Activated CD8-positive, alpha-beta T cell treated with anti-CD3 and anti-CD28 coated beads, Interleukin-2, amount 10 ng/mL, durations not matched to agents 7 days and 5 days (primary cell): ENCODE data around the gene CCDC158. TPM values are rescaled to one million over a fixed set of nuclear protein-coding genes. Genes with fewer than 3 reads are reported as not detected.

Experiments
- ATAC-seq: fragments of 150-1000 bp; cut with Tn5 transposase; one replicate; pipeline ENCODE4 v1.10.0; 2021; ENCODE audit warnings: moderate library complexity
- CTCF ChIA-PET: fragments of 350-600 bp; sonication (Branson Sonifier 250); formaldehyde crosslinking; loops from one replicate; lab custom pipeline; 2021; ENCODE audit warnings: antibody characterized with exemption; lab: Charles Lee
- POLR2A ChIA-PET: fragments of 350-600 bp; sonication (Branson Sonifier 250); formaldehyde crosslinking; loops from one replicate; lab custom pipeline; 2021; ENCODE audit warnings: antibody characterized with exemption; lab: Charles Lee
- DNase-seq: peaks from one replicate; pipeline ENCODE4 v3.0.0-alpha.2; 2020
- H3K27ac Mint-ChIP-seq: one replicate; pipeline ENCODE4 v1.8.0; 2021; ENCODE audit warnings: mild to moderate bottlenecking, mixed read lengths
- H3K27me3 Mint-ChIP-seq: one replicate; pipeline ENCODE4 v1.8.0; 2021; ENCODE audit warnings: low read depth, mixed read lengths
- H3K36me3 Mint-ChIP-seq: one replicate; pipeline ENCODE4 v1.8.0; 2021; ENCODE audit warnings: low read depth, mixed read lengths
- H3K4me1 Mint-ChIP-seq: one replicate; pipeline ENCODE4 v1.8.0; 2021; ENCODE audit warnings: low read depth, mixed read lengths
- H3K4me3 Mint-ChIP-seq: one replicate; pipeline ENCODE4 v1.8.0; 2021; ENCODE audit warnings: mild to moderate bottlenecking, mixed read lengths
- H3K9me3 Mint-ChIP-seq: one replicate; pipeline ENCODE4 v1.8.0; 2022; ENCODE audit warnings: mixed read lengths; ENCODE audit not compliant: insufficient read depth
- total RNA-seq, 2 experiments: library from RNA; stranded (reverse); gene quantifications; one replicate each; pipeline ENCODE4 v1.2.3, GENCODE V29; 2021

The CCDC158 gene
- total RNA-seq, 2 experiments from 2014 or later = not detected

GRCh38 chr4:76325072-76325471 lies 95.9 kb downstream of the CCDC158 start:
- POLR2A ChIA-PET = no interaction called here
- Mint-ChIP-seq H3K36me3 (peaks cover 3% of the 10 kb centered on the region), H3K4me1 (peaks cover 4% of the 10 kb centered on the region), H3K4me3 (no peak overlapping the region), H3K9me3 (peaks cover 39% of the 10 kb centered on the region), H3K27me3 (peaks cover 6% of the 10 kb centered on the region), H3K27ac (no peak overlapping the region)
- ATAC-seq = no peak
- DNase-seq = no peak
- CTCF ChIA-PET = interaction anchor here (1.5 kb wide), 1 partner anchor 10 kb away, joined by 4 read pairs; no protein-coding TSS in a partner anchor

DNA sequence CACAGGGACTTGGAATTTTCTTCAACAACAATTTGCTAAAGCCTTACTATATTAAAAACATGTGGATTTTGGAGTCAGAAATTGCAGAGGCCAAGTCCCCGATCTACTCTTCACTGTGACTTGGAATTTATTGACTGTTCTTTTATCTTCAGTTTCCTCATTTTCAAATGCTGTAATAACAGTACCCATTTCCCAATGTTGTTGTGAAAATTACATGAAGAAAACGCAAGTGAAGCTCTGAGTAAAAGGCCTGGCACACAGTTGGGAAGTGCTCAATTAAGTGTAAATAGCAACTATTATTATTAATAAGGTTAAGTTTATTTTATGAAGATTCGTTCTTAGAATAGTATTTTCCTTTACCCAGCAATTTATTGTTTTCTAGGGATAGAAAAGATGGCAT lies 98.7 kb downstream of the CCDC158 start:
- Mint-ChIP-seq H3K36me3 (peaks cover 3% of the 10 kb centered on the region), H3K27ac (no peak overlapping the region), H3K9me3 (peaks cover 31% of the 10 kb centered on the region), H3K27me3 (peaks cover 14% of the 10 kb centered on the region), H3K4me1 (peaks cover 4% of the 10 kb centered on the region), H3K4me3 (no peak overlapping the region)
- POLR2A ChIA-PET = no interaction called here
- CTCF ChIA-PET = no interaction called here
- ATAC-seq (no peak), DNase-seq (no peak)

DNA sequence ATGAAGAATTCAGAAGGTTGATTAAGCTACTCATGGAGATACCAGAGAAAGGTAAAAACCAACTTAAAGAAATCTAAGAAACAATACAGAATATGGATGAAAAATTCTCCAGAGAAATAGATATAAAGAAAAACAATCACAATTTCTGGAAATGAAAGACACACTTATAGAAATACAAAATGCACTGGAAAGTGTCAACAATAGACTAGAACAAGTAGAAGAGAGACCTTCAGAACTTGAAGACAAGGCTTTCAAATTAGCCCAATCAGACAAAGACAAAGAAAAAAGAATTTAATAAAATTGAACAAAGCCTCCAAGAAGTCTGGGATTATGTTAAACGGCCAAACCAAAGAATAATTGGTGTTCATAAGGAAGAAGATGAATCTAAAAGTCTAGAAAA lies 104.8 kb downstream of the CCDC158 start:
- Mint-ChIP-seq H3K27ac (no peak overlapping the region), H3K4me1 (no peaks in the 10 kb centered on the region), H3K36me3 (peaks cover 2% of the 10 kb centered on the region), H3K4me3 (no peak overlapping the region), H3K27me3 (peaks cover 26% of the 10 kb centered on the region), H3K9me3 (peaks cover 18% of the 10 kb centered on the region)
- ChIA-PET CTCF (no interaction called here), POLR2A (no interaction called here)
- DNase-seq (no peak), ATAC-seq (no peak)

DNA sequence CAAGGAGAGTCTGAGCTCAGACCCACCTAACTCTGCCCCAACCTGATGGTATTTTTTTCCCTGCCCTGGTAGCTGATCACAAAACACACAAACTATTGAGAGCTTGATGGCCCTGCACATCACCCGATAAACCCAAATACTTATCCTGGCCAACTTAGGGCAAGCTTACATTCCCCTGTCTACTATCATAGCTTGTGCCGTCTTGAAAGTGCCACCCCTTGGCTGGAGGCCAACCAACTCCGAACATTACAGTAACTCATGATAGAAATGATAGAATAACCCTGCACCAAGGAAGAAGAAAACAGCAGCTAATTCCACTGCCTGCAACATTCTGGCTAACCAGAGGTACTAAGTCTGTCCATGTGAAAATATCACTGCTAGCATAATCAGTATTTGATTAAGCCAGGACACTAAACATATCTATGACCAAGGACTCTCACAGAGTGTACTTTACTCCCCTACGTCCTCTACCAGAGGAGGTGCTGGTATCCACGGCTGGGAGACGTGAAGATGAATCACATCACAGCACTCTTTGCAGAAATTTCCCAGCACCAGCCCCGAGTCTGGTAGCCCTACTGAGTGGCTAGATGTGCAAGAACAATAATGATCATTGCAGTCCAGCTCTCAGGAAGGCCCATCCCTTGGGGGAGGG lies 105.5 kb downstream of the CCDC158 start:
- no peak overlapping the region for H3K4me3 Mint-ChIP-seq
- peaks cover 26% of the 10 kb centered on the region for H3K27me3 Mint-ChIP-seq
- H3K27ac Mint-ChIP-seq = no peak overlapping the region
- CTCF ChIA-PET = interaction anchor here (0.6 to 1.6 kb wide), 2 partner anchors 10 to 113 kb away, joined by 3 to 4 read pairs; no protein-coding TSS in a partner anchor
- H3K4me1 Mint-ChIP-seq = no peaks in the 10 kb centered on the region
- DNase-seq = no peak
- POLR2A ChIA-PET = interaction anchor here (0.6 kb wide), 1 partner anchor 1432 kb away, joined by 3 read pairs; no protein-coding TSS in a partner anchor
- peaks cover 5% of the 10 kb centered on the region for H3K36me3 Mint-ChIP-seq
- ATAC-seq = no peak
- peaks cover 11% of the 10 kb centered on the region for H3K9me3 Mint-ChIP-seq

- H3K4me3 Mint-ChIP-seq = no peak overlapping the region
- ATAC-seq (no peak), DNase-seq (no peak)
- H3K9me3 Mint-ChIP-seq = peaks cover 7% of the 10 kb centered on the region
- ChIA-PET CTCF (no interaction called here), POLR2A (no interaction called here)
- peaks cover 32% of the 10 kb centered on the region for H3K27me3 Mint-ChIP-seq
- no peaks in the 10 kb centered on the region for H3K4me1 Mint-ChIP-seq
- H3K27ac Mint-ChIP-seq = no peak overlapping the region
- peaks cover 14% of the 10 kb centered on the region for H3K36me3 Mint-ChIP-seq
These were observed 107.4 kb downstream of the CCDC158 start for GRCh38 chr4:76313547-76313946.

GRCh38 chr4:76312457-76312856 lies 108.5 kb downstream of the CCDC158 start:
- peaks cover 14% of the 10 kb centered on the region for H3K36me3 Mint-ChIP-seq
- no peak for DNase-seq
- ChIA-PET POLR2A (no interaction called here), CTCF (no interaction called here)
- no peak for ATAC-seq
- H3K9me3 Mint-ChIP-seq = peaks cover 7% of the 10 kb centered on the region
- H3K27ac Mint-ChIP-seq = no peak overlapping the region
- H3K27me3 Mint-ChIP-seq = peaks cover 29% of the 10 kb centered on the region
- no peaks in the 10 kb centered on the region for H3K4me1 Mint-ChIP-seq
- H3K4me3 Mint-ChIP-seq = no peak overlapping the region

DNA sequence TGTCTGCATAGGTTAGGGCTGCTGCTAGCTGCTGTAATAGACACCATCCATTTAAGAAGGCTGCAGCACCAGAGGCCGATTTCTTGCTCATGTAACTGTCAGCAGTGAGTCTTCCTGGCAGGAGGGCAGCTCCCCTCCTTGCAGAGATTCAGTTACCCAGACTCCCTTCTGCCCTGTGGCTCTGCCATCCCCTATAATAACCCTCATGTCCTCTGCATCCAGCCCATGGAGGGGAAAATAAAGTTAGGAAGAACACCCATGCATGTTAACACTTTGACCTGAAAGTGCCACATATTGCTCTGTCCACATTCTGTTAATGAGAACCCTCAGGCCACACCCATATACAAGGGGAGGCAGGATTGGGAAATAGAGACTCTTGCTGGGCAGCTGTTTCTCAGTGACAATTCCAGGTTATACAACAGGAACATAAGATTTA lies 109.0 kb downstream of the CCDC158 start:
- peaks cover 14% of the 10 kb centered on the region for H3K36me3 Mint-ChIP-seq
- no peak for ATAC-seq

GRCh38 chr4:76310683-76311082 lies 110.3 kb downstream of the CCDC158 start:
- CTCF ChIA-PET = interaction anchor here (5.4 kb wide), 1 partner anchor 67 kb away, joined by 40 read pairs; no protein-coding TSS in a partner anchor

More for the DNA sequence above, 109.0 kb downstream of the CCDC158 start:
- ChIA-PET POLR2A (no interaction called here), CTCF (no interaction called here)
- DNase-seq = no peak
- Mint-ChIP-seq H3K9me3 (peaks cover 3% of the 10 kb centered on the region), H3K4me3 (no peak overlapping the region), H3K4me1 (peaks cover 3% of the 10 kb centered on the region), H3K27me3 (peaks cover 25% of the 10 kb centered on the region), H3K27ac (no peak overlapping the region)

GRCh38 chr4:76309939-76310550 lies 110.9 kb downstream of the CCDC158 start:
- peaks cover 12% of the 10 kb centered on the region for H3K4me1 Mint-ChIP-seq
- no peaks in the 10 kb centered on the region for H3K9me3 Mint-ChIP-seq
- H3K27me3 Mint-ChIP-seq = peaks cover 22% of the 10 kb centered on the region
- no peak overlapping the region for H3K27ac Mint-ChIP-seq
- H3K4me3 Mint-ChIP-seq = no peak overlapping the region
- H3K36me3 Mint-ChIP-seq = peaks cover 12% of the 10 kb centered on the region
- CTCF ChIA-PET = interaction anchor here (5.4 kb wide), 1 partner anchor 68 kb away, joined by 40 read pairs; no protein-coding TSS in a partner anchor
- DNase-seq = no peak
- POLR2A ChIA-PET = no interaction called here
- ATAC-seq = no peak

More at GRCh38 chr4:76310683-76311082, 110.3 kb downstream of the CCDC158 start:
- peaks cover 12% of the 10 kb centered on the region for H3K36me3 Mint-ChIP-seq
- no peak for DNase-seq
- H3K27ac Mint-ChIP-seq = no peak overlapping the region
- ATAC-seq = no peak
- H3K4me1 Mint-ChIP-seq = peaks cover 5% of the 10 kb centered on the region
- POLR2A ChIA-PET = no interaction called here
- H3K27me3 Mint-ChIP-seq = peaks cover 22% of the 10 kb centered on the region
- H3K4me3 Mint-ChIP-seq = no peak overlapping the region
- no peaks in the 10 kb centered on the region for H3K9me3 Mint-ChIP-seq

- POLR2A ChIA-PET = no interaction called here
- CTCF ChIA-PET = interaction anchor here (5.4 kb wide), 1 partner anchor 69 kb away, joined by 40 read pairs; no protein-coding TSS in a partner anchor
- H3K9me3 Mint-ChIP-seq = no peaks in the 10 kb centered on the region
- H3K36me3 Mint-ChIP-seq = peaks cover 13% of the 10 kb centered on the region
- peaks cover 24% of the 10 kb centered on the region for H3K4me1 Mint-ChIP-seq
- ATAC-seq = no peak
- no peak for DNase-seq
- no peak overlapping the region for H3K4me3 Mint-ChIP-seq
- peaks cover 20% of the 10 kb centered on the region for H3K27me3 Mint-ChIP-seq
- no peak overlapping the region for H3K27ac Mint-ChIP-seq
These were observed 112.4 kb downstream of the CCDC158 start for GRCh38 chr4:76308548-76308947.

GRCh38 chr4:76307660-76308014 lies 113.3 kb downstream of the CCDC158 start:
- ATAC-seq (no peak), DNase-seq (no peak)
- ChIA-PET POLR2A (no interaction called here), CTCF (interaction anchor here (3.4 to 5.4 kb wide), 2 partner anchors 29 to 70 kb away, joined by 12 to 40 read pairs; no protein-coding TSS in a partner anchor)
- peaks cover 27% of the 10 kb centered on the region for H3K27me3 Mint-ChIP-seq
- peaks cover 30% of the 10 kb centered on the region for H3K4me1 Mint-ChIP-seq
- peaks cover 14% of the 10 kb centered on the region for H3K36me3 Mint-ChIP-seq
- no peak overlapping the region for H3K27ac Mint-ChIP-seq
- H3K4me3 Mint-ChIP-seq = peak overlapping the region; percentile 64
- H3K9me3 Mint-ChIP-seq = no peaks in the 10 kb centered on the region
